SKM-1 (cell line): Measurements from ENCODE around the gene TCN1.
"Not testable (repeated sequence)": the region's sequence is repeated elsewhere in the genome, so short reads cannot be mapped to it uniquely, and the experiment has no call there.

ENCODE experiments used
- DNase-seq: peaks from one replicate; lab custom pipeline; 2025; ENCODE audit not compliant: unreplicated experiment; lab: John Stamatoyannopoulos, UW

TCN1 gene

DNA sequence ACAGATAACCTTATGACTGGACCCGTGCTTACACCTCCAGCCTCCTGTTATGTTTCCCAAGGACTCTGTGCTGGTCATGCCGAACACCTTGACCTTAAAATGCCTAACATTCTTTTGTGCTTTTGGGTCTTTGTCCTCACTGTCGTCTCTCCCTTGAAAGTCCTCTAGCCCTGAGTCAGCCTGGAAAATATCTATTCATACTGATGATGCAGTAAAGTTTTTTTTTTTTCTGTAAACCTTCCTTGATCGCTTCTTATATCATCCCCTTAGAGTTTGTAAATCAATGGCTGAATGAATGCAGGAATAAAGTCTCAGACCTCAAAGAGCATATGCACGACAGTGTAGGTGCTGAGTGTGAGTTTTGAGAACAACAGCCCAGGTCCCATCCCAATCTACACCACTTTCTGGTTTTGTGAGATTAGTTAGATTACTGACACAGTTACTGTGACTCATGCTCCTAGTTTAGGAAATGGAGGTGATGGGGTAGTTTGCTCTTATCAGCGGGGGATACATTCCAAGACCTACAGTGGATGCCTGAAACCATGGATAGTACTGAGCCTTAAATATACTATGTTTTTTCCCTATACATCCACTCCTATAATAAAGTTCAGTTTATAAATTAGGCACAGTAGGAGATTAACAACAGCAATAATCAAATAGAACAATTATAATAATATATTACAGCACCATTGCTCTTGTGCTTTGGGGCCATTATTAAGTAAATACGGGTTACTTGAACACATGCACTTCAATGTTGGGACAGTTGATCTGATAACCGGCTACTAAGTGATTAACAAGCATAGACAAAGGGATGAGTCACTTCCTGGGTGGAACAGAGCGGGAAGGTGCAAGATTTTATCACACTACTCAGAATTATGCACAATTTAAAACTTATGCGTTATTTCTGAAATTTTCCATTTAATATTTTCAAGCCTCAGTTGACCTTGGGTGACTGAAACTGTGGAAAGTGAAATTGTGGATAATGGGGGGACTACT, 8.6 kb downstream of the TCN1 start:
- DNase-seq: no peak

DNA sequence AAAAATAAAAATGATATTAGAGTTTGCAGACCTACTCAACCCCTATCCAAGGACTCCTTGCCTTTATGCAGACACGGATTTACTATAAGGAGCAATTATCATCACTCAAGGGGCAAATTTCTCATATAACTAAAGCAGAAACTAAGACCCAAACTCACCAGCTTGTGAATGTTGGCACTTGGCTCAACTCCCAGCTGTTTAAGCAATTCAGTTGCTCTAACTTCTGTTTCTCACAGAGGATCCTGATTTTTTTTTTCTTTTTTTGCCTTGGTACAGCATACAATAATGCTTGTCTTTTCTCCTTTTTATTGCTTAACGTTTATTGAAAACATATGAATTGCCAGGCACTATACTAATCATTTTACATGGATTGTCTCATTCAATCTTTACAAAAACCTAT, 11.4 kb downstream of the TCN1 start:
- no peak for DNase-seq

DNA sequence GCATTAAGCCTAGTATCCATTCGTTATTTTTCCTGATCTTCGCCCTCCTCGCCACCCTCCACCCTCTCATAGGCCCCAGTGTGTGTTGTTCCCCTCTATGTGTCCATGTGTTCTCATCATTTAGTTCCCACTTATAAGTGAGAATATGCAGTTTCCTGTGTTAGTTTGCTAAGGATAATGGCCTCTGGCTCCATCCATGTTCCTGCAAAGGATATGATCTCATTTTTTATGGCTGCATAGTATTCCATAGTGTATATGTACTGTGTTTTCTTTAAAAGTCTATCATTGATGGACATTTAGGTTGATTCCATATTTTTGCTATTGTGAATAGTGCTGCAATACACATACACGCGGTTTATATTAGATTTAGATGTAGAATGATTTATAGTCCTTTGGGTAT, 14.9 kb downstream of the TCN1 start:
- DNase-seq: not testable (repeated sequence)

DNA sequence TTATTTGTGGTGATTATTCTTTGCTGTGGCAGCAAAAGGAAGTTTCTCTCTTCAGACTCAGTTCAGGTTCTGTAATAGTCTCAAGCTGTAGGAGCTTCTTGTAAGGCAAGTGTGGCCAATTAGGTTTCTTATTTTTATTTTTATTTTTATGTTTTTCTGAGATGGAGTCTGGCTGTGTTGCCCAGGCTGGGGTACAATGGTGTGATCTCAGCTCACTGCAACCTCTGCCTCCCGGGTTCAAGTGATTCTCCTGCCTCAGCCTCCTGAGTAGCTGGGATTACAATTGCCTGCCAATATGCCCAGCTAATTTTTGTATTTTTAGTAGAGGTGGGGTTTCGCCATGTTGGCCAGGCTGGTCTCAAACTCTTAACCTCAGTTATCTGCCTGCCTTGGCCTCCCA, 16.7 kb downstream of the TCN1 start:
- DNase-seq: not testable (repeated sequence)

DNA sequence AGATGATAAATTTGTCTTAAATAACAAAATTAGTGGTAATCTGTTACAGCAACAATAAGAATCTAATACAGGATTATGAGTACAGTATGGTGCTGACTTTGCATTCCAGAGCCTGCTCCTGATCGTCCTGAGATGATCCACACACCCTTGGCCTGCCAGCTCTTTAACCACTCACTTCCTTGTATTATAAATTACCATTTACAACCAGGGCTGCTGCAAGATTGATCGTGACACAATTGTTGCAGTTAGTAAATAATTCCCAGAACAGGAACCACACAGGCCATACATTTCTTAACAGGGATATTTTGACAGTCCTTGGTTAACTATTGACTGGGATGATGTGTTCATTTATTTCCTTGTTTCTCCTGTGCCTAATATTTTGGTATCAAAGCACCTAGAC, 17.2 kb downstream of the TCN1 start:
- DNase-seq: no peak

DNA sequence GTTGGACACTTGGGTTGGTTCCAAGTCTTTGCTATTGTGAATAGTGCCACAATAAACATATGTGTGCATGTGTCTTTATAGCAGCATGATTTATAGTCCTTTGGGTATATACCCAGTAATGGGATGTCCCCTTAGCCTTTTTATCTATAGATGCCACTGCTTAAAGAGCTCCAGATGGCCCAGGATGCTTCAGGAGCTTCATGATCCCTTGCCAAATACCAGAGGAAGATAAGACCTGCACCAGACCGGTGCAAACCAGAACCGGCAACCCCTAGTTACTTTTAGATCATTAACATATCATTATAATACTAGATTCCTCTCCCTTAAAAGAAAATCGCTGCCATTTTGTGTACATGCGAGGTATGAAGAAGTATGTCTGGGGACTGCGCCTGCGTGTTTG, 17.8 kb downstream of the TCN1 start:
- DNase-seq: not testable (repeated sequence)

DNA sequence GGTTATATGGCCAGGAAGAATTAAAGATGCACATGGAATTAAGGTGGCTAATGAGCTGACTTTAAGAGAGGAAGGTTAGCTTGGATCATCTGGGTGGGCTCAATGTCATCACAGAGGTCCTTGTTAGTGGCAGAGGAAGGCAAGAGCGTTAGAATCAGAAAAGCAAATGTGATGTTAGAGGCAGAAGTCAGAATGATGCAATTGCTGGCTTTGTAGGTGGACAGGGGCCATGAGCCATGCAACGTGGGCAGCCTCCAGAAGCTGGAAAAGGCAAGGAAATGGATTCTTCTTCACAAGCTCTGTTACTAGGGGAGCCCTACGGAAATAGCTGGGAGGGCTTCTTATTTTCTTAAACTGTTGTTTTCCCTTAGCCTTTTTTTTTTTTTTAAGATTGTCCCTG, 18.7 kb downstream of the TCN1 start:
- no peak for DNase-seq

DNA sequence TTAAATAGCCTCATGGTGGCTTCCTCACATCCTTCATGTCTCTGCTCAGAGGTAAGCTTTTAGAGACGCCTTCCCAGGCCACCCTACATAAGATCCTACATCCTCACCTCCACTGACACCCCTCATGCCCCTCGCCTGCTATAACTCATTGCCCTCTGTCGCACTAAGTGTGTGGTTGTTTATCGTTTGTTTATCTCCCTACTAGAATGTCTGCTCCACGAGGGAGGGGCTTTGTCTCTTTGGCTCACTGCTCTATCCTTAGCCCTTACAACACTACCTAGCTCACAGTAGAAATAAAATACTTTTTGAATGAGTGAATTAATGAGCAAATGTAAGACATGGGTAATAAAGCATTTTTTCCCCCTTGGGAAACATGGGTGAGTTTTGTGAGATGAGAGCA, 19.7 kb downstream of the TCN1 start:
- no peak for DNase-seq

DNA sequence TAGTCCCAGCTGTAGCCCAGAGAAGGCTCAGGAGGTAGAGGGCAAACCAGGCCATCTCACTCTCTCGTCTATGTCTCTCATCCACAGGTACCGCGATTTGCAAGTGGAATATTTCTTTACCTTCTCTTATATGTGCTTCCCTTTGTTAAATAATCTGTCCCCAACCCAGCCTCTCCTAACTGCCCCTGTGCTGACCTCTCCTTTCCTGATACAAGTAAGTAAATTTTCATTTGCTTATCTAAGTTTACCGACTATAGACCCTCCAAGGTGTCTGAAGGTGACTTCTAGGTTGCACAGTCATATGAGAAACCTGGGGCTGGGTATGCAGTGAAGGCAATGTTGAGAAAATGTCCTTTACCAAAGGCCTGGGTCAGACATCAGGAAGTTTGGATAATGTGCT, 20.9 kb downstream of the TCN1 start, which contains the start of gene CBLIF:
CBLIF (minus strand) TSS at position 101 of the 400 bp plus-strand sequence; CDS start at position 55, 46 bp downstream.
- DNase-seq: no peak

DNA sequence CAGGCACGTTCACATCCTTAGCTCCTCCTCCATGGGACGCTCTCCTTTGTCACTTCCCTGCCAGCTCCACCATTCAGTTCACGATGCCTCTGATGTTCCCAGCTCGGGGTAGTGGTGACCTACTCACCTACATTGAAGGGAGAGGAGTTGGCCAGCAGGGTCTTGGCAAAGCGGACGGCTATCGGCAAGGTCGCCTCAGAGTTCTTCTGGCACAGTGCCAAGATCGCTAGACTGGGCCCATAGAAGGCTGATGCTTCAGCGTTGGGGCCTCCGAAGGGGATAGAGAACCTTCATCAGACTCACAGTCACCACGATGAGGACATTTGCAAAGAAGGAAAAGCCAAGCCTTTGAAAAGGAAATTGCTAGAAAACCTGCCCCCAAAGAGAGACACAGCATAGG, 24.0 kb downstream of the TCN1 start:
- DNase-seq: no peak

DNA sequence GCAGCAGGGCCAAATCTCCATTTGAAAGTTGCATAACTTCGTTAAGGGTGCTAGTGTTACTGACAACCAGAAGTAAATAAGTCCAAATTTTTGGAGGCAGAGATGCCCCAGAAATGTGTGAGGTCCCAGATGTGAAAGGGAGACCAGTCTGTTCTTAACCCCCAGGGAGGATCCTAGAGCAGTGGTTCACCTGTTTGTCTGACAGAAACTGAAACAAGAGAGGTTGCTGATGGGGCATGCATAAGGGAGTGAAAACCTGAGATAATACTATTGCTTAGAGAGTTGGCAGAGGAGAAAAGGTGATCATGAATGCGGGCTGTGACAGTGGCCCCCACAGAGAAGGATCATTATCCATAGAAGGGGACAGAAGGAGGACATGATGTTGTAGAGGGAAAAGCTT, 24.8 kb downstream of the TCN1 start:
- no peak for DNase-seq

DNA sequence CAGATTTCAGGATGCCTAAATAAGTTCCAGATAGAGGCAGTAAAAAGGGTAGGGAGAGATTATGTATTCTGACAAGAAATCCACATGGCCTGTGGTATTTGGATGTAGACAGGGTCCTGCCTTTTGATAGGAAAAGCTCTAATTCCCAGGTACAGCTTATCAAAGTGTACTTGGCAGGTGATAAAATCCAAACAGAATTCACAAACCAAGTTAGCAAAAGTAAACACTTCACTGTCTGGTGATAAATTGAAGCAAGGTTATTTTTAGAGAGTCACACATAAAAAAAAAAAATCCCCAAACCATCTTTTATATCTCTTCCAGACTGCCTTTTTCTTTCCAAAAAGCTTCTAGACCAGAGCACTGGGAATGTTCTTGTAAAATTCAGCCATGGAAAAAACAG, 26.7 kb downstream of the TCN1 start:
- DNase-seq: no peak

DNA sequence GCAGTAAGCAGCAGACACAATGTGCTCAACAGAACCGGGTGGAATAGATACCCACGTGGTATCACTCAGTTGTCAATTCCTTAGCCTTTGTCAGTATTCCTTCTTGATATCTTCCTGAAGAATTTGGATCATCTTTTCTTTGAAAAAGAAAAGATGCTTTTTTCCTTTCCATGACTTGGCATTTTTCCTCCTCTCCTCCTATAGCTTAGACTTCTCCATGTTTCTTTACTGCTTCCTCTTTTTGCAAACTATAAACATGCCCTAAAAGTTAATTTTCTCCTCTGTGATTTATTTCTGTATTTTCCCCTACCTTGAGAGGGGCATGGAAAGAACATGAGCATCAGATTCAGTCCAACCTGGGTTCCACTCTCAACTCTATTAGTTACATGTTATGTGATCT, 32.7 kb downstream of the TCN1 start:
- no peak for DNase-seq

DNA sequence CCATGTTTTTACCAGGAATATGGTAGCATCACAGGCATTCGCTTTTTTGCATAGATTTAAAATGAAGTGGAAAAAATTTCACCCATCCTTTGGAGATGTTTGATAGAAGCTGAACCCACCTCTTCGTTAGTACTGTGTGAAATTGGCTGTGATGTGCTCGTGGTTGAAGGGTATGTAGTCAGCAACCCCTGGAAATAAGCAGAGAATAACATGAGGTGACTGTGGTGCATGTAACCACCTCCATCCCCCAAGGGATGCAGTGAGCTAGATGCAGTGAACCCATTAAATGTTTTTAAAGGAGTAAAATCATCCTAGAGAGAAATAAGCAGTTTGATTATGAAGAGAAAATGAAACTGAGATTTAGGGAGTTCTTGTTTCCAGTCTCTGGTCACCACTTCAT, 36.9 kb downstream of the TCN1 start:
- DNase-seq: no peak

DNA sequence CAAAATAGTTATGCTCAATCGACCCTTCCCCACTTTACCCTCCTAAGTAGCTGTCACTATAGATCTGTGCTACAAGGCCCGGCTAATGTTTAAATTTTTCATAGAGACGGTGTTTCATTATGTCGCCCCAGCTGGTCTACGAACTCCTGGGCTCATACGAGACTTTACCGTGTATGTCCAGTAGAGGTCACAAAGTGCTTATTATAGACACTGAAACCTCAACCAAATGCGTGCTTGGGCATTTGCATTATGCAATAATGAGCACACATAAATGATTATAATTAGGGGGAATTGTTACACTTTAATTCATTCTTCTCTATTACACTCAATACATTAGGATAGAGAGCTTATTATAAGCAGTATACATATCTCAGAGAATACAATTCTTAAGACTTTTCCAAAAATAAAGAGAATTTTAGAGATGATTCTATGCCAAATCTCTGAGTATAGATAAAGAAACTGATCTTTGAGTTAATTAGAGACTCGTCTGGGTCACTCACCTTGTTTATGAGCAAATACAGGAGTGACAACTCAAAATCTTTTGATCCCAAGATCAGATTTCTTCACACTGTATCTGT, 43.2 kb downstream of the TCN1 start:
- peak; percentile 50 for DNase-seq

DNA sequence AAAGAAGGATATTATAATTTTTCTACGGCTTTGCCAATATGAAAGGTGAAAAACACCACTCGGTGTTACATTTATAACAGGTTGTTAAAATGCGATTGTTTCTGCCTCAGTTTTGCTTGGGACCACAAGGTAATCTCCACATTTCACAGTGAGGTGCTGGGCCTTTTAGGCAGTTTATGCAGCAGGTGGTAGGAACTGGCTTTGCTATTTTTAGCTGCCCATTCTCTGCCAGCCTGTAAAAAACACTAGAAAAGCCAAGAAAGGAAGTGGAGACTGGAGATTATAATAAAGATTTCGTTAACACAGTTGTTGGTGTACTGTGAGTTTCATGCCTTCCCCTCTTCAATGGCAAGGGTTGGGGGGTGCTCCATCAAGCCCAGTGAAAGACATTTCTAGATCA, 47.7 kb downstream of the TCN1 start:
- DNase-seq: no peak

DNA sequence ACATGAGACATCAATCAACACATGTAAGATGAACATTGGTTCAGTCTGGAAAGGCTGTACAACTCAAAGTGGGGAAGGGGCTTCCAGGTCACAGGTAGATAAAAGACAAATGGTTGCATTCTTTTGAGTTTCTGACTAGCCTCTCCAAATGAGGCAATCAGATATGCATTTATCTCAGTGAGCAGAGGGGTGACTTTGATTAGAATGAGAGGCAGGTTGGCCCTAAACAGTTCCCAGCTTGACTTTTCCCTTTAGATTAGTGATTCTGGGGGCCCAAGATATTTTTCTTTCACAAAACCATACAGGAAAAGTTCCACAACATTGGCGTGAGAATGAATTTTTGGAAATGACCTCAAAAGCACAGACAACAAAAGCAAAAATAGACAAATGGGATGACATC, 49.9 kb downstream of the TCN1 start:
- not testable (repeated sequence) for DNase-seq

DNA sequence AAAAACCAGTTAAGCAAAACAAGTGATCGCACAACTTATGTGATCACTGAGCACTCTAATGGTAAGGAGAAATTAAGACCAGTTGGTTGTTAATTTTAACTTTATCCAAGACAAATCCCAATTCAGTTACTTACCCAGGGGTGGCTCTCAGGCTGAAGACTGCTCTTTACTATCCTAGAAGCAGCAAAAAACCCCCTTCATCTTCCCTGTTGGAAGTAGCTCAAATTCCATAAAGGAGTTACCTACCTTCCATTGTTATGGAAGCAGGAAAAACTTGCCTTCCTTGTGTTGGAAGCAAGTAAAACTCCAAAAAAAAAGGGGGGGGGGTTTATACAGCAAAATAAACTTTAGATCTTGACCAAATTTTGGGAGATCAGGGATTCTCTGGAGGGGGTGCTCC, 50.5 kb downstream of the TCN1 start:
- DNase-seq: no peak

DNA sequence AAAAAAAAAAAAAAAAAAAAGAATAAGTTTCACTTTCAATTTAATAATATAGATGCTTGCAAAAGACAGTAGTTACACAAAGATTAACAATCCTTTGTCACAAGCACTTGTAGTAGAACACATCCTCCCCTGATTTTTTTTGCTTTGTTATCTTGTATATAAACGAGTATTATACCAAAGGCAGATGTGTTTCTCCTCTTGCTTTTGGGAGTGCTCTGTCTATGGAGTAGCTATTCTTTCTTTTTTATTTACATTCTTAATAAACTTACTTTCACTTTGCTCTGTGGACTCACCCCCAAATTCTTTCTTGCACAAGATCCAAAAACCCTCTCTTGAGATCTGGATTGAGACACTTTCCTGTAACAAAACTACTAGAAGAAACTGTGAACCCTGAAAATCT, 52.3 kb downstream of the TCN1 start:
- no peak for DNase-seq

DNA sequence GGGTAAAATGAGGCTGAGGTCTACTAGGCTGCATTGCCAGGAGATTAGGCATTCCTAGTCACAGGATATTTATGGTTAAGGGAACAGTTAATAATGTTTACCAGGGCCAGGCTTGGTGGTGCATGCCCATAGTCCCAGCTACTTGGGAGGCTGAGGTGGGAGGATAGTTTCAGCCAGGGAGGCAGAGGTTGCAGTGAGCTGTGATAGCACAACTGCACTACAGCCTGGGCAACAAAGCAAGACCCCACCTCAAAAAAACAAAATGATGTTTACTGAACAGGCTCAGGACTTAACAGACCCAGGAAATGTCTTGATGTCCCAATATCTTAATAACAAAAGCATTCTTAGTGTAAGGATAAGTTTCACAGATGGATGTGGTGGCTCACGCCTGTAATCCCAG, 52.9 kb downstream of the TCN1 start:
- DNase-seq: no peak

DNA sequence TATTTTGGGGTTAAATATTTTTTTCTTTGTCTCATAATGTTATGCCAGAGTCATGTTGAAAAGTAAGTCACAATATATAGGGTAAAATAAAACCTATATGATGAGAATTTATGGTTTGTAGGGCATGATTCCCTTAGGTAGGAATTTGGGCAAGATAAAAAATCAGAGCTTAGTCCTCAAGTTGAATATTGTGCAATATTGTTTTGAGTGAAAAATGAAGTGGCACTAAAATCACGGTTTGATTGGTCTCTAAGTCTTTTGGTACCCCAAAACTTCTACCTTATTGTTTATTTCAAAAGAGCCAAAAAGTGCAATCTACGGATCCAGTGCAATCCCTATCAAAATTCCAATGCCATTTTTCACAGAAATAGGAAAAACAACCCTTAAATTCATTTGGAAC, 54.1 kb downstream of the TCN1 start:
- no peak for DNase-seq

DNA sequence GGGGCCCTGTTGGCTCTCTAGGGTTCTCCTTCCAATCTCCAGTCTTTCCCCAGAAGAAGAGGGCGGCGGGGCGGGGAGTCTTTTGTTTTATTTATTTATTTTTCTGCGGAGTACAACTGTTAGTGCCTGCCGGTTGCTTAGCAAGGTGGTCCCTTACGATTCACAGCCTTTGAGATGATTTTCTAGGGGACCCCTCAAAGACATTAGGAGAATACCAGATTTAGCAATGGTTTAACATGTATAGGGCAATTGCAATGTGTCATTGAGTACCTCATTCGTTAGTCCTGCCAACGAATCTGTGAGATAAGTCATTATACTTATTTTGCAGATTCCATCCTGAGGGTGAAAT, 55.4 kb downstream of the TCN1 start:
- no peak for DNase-seq
